ENCODE results near the gene TCEA2.

DNA sequence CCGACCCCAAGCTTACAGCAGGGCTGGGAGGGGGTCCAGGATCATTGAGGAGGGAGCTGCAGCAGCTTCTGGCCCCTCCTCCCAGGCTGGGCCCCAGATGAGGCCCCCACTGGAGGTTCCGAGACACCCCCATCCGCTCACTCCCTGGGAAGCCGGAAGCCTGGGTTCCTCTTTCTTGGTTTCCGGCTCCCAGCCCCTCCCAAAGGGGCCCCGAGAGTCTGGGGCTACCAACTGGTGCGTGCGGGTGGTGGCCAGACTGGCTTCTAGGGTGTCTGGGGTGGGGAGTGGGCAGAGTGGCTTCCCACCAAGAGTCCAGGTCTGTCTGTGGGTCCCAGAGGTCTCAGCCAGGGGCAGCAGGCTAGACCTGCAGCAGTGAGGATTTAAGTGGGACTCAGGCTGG is 14.1 kb downstream of the TCEA2 start:
- TF ChIP-seq, protein P1, sequence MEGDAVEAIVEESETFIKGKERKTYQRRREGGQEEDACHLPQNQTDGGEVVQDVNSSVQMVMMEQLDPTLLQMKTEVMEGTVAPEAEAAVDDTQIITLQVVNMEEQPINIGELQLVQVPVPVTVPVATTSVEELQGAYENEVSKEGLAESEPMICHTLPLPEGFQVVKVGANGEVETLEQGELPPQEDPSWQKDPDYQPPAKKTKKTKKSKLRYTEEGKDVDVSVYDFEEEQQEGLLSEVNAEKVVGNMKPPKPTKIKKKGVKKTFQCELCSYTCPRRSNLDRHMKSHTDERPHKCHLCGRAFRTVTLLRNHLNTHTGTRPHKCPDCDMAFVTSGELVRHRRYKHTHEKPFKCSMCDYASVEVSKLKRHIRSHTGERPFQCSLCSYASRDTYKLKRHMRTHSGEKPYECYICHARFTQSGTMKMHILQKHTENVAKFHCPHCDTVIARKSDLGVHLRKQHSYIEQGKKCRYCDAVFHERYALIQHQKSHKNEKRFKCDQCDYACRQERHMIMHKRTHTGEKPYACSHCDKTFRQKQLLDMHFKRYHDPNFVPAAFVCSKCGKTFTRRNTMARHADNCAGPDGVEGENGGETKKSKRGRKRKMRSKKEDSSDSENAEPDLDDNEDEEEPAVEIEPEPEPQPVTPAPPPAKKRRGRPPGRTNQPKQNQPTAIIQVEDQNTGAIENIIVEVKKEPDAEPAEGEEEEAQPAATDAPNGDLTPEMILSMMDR (IDR thresholded peaks at IDR 0.05) = no peak
- TF ChIP-seq POLR2A (IDR thresholded peaks at IDR 0.05) = no peak
